ENCODE results near the gene MUC13.

MUC13 gene

GRCh38 chr3:124969963-124970722, 35.6 kb upstream of the MUC13 start:
- Histone ChIP-seq H2AFZ (ENCODE audit: low read depth) (no peak overlapping the region), H3K27ac (no peak overlapping the region), H3K4me3 (IDR thresholded peaks at IDR 0.05; ENCODE audit: insufficient read depth, low read depth, low read length) (no peak overlapping the region), H4K20me1 (ENCODE audit: insufficient read depth) (no peaks in the 10 kb centered on the region), H3K9ac (no peak overlapping the region), H3K4me1 (ENCODE audit: low read depth, poor library complexity, severe bottlenecking) (peaks cover 6% of the 10 kb centered on the region), H3K36me3 (ENCODE audit: insufficient read depth) (no peaks in the 10 kb centered on the region), H3K4me2 (no peak overlapping the region), H3K27me3 (ENCODE audit: insufficient read depth, low read depth) (no peaks in the 10 kb centered on the region), H3K79me2 (ENCODE audit: insufficient read depth, low read depth) (no peaks in the 10 kb centered on the region)
- no peak for TF ChIP-seq CTCF (conservative IDR thresholded peaks at IDR 0.05; ENCODE audit: low read depth, low read length)

GRCh38 chr3:124969190-124969589, 34.6 kb upstream of the MUC13 start:
- no peaks in the 10 kb centered on the region for H3K79me2 ChIP-seq (ENCODE audit: insufficient read depth, low read depth)
- no peak overlapping the region for H3K9ac ChIP-seq
- H3K4me3 ChIP-seq (IDR thresholded peaks at IDR 0.05; ENCODE audit: insufficient read depth, low read depth, low read length), result no peak overlapping the region
- no peaks in the 10 kb centered on the region for H3K27me3 ChIP-seq (ENCODE audit: insufficient read depth, low read depth)
- H3K27ac ChIP-seq, result no peak overlapping the region
- no peak overlapping the region for H3K4me2 ChIP-seq
- H3K36me3 ChIP-seq (ENCODE audit: insufficient read depth), result no peaks in the 10 kb centered on the region
- no peak overlapping the region for H2AFZ ChIP-seq (ENCODE audit: low read depth)
- TF ChIP-seq CTCF (conservative IDR thresholded peaks at IDR 0.05; ENCODE audit: low read depth, low read length), result no peak
- no peaks in the 10 kb centered on the region for H4K20me1 ChIP-seq (ENCODE audit: insufficient read depth)
- peaks cover 6% of the 10 kb centered on the region for H3K4me1 ChIP-seq (ENCODE audit: low read depth, poor library complexity, severe bottlenecking)

- Histone ChIP-seq H3K9ac (no peak overlapping the region), H4K20me1 (ENCODE audit: insufficient read depth) (no peaks in the 10 kb centered on the region), H2AFZ (ENCODE audit: low read depth) (no peak overlapping the region), H3K79me2 (ENCODE audit: insufficient read depth, low read depth) (no peaks in the 10 kb centered on the region), H3K4me3 (IDR thresholded peaks at IDR 0.05; ENCODE audit: insufficient read depth, low read depth, low read length) (no peak overlapping the region), H3K27me3 (ENCODE audit: insufficient read depth, low read depth) (no peaks in the 10 kb centered on the region), H3K4me1 (ENCODE audit: low read depth, poor library complexity, severe bottlenecking) (no peaks in the 10 kb centered on the region), H3K27ac (no peak overlapping the region), H3K36me3 (ENCODE audit: insufficient read depth) (no peaks in the 10 kb centered on the region), H3K4me2 (no peak overlapping the region)
- no peak for TF ChIP-seq CTCF (conservative IDR thresholded peaks at IDR 0.05; ENCODE audit: low read depth, low read length)
Measured at GRCh38 chr3:124967964-124968363, 33.4 kb upstream of the MUC13 start.

- Histone ChIP-seq H3K9ac (no peak overlapping the region), H3K4me1 (ENCODE audit: low read depth, poor library complexity, severe bottlenecking) (no peaks in the 10 kb centered on the region), H4K20me1 (ENCODE audit: insufficient read depth) (no peaks in the 10 kb centered on the region), H3K27me3 (ENCODE audit: insufficient read depth, low read depth) (no peaks in the 10 kb centered on the region), H3K4me2 (no peak overlapping the region), H3K4me3 (IDR thresholded peaks at IDR 0.05; ENCODE audit: insufficient read depth, low read depth, low read length) (no peak overlapping the region), H3K79me2 (ENCODE audit: insufficient read depth, low read depth) (no peaks in the 10 kb centered on the region), H2AFZ (ENCODE audit: low read depth) (no peak overlapping the region), H3K36me3 (ENCODE audit: insufficient read depth) (no peaks in the 10 kb centered on the region), H3K27ac (no peak overlapping the region)
- TF ChIP-seq CTCF (conservative IDR thresholded peaks at IDR 0.05; ENCODE audit: low read depth, low read length), result no peak
Measured at GRCh38 chr3:124966521-124967445, 32.2 kb upstream of the MUC13 start.

Measured in KMS-11 (cell line).